Tibial nerve (tissue), 4 donors: ENCODE data around the gene ARHGEF4. TPM values are rescaled to one million over a fixed set of nuclear protein-coding genes. Genes with fewer than 3 reads are reported as not detected.

Experiments used
- DNase-seq, 2 donors: peaks; one replicate each; pipeline ENCODE4 v3.0.0-alpha.2; 2019; ENCODE audit warnings: low spot score in 2 of 2
- H3K27ac ChIP-seq, 4 donors: fragments of 200-600 bp; sonication (generic) in 3 of 4; one replicate each; pipeline ENCODE4 v1.5.1; 2017 to 2019; ENCODE audit warnings: mild to moderate bottlenecking in 1 of 4
- H3K27me3 ChIP-seq, 2 donors: fragments of 200-600 bp; sonication (generic) in 1 of 2; one replicate each; pipeline versions ENCODE4 v1.5.1 to v1.6.0; 2017 to 2019
- H3K36me3 ChIP-seq, 3 donors: fragments of 200-600 bp; sonication (generic); one replicate each; pipeline ENCODE4 v1.5.1; 2018 to 2019
- H3K4me1 ChIP-seq, 4 donors: fragments of 200-600 bp; sonication (generic) in 3 of 4; one replicate each; pipeline ENCODE4 v1.5.1; 2017 to 2019
- H3K4me3 ChIP-seq, 4 donors: fragments of 200-600 bp; sonication (generic) in 3 of 4; one replicate each; pipeline ENCODE4 v1.5.1; 2017 to 2019; ENCODE audit warnings: mild to moderate bottlenecking in 1 of 4, moderate library complexity in 1 of 4
- H3K9me3 ChIP-seq, 4 donors: fragments of 200-600 bp; sonication (generic) in 3 of 4; one replicate each; pipeline ENCODE4 v1.5.1; 2017 to 2019
- EP300 ChIP-seq, 2 donors: sonication (generic); formaldehyde crosslinking; IDR thresholded peaks; one replicate each; pipeline ENCODE4 v1.6.1; 2017; ENCODE audit warnings: antibody characterized with exemption in 2 of 2, mild to moderate bottlenecking in 1 of 2
- POLR2A ChIP-seq, 2 donors: fragments of 450-650 bp; IDR thresholded peaks; one replicate each; pipeline ENCODE4 v1.6.1; 2017; ENCODE audit warnings: antibody characterized with exemption in 2 of 2, mild to moderate bottlenecking in 2 of 2, moderate library complexity in 2 of 2
- WGBS, 2 donors: methylation state at CpG; one replicate each; pipeline ENCODE4 v1.1.5; 2018; 5-methylcytosine and 5-hydroxymethylcytosine counted together
- total RNA-seq, 4 donors: library from RNA; depleted of rRNA; stranded (reverse); fragments of >200 nt; gene quantifications; one replicate each; pipeline ENCODE4 v1.1.0, GENCODE V29; 2016
- TF ChIP-seq, protein P1 (sequence below), 5 experiments: fragments of 200-600 bp in 3 of 5; fragments of 450-650 bp in 2 of 5; sonication (generic) in 3 of 5; IDR thresholded peaks; one replicate each; pipeline ENCODE4 v1.5.1; 2016 to 2019; ENCODE audit warnings: antibody characterized with exemption in 5 of 5, mild to moderate bottlenecking in 3 of 5, moderate library complexity in 2 of 5

ARHGEF4 gene
- total RNA-seq, 4 donors from 2014 or later, result 16.3 to 50.7 (median 23.3) TPM

DNA sequence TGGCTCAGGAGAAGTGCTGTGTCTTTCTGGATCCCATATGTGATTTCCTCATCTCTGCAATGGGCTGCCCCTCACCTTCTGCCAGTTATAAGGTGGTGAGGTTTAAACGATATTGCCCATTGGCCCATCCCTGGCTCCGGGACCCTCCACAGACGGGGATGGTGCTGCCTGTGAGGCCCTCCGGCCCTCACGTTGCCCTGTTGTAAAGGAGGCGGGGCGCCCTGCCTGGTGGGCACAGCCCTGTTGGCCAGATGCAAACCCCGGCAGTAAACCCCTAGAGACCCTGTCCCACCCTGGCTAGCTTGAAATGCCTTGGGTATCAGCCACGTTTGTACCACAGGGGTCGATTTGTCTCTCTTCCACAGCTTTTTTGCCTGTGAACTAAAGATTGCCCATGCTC is 7.4 kb downstream of the ARHGEF4 start:
- TF ChIP-seq, protein P1, sequence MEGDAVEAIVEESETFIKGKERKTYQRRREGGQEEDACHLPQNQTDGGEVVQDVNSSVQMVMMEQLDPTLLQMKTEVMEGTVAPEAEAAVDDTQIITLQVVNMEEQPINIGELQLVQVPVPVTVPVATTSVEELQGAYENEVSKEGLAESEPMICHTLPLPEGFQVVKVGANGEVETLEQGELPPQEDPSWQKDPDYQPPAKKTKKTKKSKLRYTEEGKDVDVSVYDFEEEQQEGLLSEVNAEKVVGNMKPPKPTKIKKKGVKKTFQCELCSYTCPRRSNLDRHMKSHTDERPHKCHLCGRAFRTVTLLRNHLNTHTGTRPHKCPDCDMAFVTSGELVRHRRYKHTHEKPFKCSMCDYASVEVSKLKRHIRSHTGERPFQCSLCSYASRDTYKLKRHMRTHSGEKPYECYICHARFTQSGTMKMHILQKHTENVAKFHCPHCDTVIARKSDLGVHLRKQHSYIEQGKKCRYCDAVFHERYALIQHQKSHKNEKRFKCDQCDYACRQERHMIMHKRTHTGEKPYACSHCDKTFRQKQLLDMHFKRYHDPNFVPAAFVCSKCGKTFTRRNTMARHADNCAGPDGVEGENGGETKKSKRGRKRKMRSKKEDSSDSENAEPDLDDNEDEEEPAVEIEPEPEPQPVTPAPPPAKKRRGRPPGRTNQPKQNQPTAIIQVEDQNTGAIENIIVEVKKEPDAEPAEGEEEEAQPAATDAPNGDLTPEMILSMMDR (IDR thresholded peaks at IDR 0.05), result no peak
- TF ChIP-seq POLR2A (IDR thresholded peaks at IDR 0.05), result no peak
- TF ChIP-seq EP300 (IDR thresholded peaks at IDR 0.05), result no peak
- no peak for DNase-seq
- WGBS, 2 donors, result 72 to 81% methylated on average over 5 to 8 of the region's 10 CpGs
- Histone ChIP-seq H3K9me3 (no peaks in the 10 kb centered on the region), H3K4me3 (no peak overlapping the region), H3K27ac (no peak overlapping the region), H3K36me3 (no peaks in the 10 kb centered on the region), H3K4me1 (no peaks in the 10 kb centered on the region), H3K27me3 (peaks cover 0 to 6% of the 10 kb centered on the region in 2 donors)

DNA sequence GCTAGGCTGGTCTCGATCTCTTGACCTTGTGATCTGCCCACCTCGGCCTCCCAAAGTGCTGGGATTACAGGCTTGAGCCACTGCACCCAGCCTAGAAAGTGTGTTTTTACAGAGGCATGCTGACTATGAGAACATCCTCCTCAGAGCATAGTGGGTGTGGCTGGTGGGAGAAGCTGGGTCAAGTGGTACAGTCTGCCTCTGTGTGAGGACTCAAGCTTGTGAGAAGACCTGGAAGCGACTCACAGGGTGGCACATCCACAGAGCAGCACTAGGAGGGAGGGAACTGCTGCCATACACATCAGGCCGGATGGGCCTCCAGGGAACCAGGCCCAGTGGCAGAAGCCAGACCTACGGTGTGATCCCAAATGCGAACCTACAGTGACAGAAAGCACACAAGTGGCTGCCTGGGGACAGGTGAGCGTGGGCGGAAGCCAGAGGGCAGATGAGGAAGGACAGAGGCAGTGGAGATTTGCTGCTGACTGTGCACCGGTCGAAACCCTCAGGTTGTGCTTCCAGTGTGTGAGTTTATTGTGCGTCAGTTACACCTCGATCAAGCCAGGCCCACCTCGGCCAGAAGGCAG is 8.9 kb downstream of the ARHGEF4 start:
- no peak for DNase-seq
- TF ChIP-seq, protein P1 (IDR thresholded peaks at IDR 0.05), result no peak
- TF ChIP-seq EP300 (IDR thresholded peaks at IDR 0.05), result no peak
- no peak for TF ChIP-seq POLR2A (IDR thresholded peaks at IDR 0.05)

DNA sequence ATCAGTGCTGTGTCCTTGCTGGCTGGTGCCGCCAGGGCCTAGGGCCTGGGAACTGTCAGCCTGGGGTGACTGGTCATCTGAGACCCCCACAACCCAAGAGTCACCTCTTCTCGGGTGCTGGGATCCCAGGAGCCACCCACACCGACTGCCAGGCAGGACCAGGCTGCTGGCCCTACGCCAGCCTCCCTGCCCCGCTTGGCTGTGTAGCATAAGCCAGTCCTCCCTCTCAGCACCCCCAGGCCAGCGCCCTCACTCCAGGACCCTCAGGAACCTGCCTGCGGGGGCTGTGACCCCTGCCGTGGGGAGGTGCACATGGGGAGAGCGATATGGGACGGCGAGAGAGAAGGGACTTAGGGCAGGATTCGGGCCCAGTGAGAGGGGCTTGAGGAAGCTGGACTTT is 9.5 kb downstream of the ARHGEF4 start:
- H3K27me3 ChIP-seq, result no peaks in the 10 kb centered on the region
- TF ChIP-seq, protein P1 (IDR thresholded peaks at IDR 0.05), result no peak
- TF ChIP-seq POLR2A (IDR thresholded peaks at IDR 0.05) (no peak), EP300 (IDR thresholded peaks at IDR 0.05) (no peak)
- whole genome bisulfite sequencing, 2 donors, result 69 to 86% methylated on average over 8 to 12 of the region's 12 CpGs
- no peak overlapping the region for H3K4me3 ChIP-seq
- no peak overlapping the region for H3K27ac ChIP-seq
- no peak for DNase-seq
- H3K4me1 ChIP-seq, result no peaks in the 10 kb centered on the region
- no peaks in the 10 kb centered on the region for H3K9me3 ChIP-seq
- no peaks in the 10 kb centered on the region for H3K36me3 ChIP-seq

More for the DNA sequence above, 8.9 kb downstream of the ARHGEF4 start:
- Histone ChIP-seq H3K4me1 (no peaks in the 10 kb centered on the region), H3K36me3 (no peaks in the 10 kb centered on the region), H3K27me3 (no peaks in the 10 kb centered on the region), H3K9me3 (no peaks in the 10 kb centered on the region), H3K4me3 (no peak overlapping the region), H3K27ac (no peak overlapping the region)
- WGBS, 2 donors, result 93 to 96% methylated on average over 11 to 13 of the region's 13 CpGs

DNA sequence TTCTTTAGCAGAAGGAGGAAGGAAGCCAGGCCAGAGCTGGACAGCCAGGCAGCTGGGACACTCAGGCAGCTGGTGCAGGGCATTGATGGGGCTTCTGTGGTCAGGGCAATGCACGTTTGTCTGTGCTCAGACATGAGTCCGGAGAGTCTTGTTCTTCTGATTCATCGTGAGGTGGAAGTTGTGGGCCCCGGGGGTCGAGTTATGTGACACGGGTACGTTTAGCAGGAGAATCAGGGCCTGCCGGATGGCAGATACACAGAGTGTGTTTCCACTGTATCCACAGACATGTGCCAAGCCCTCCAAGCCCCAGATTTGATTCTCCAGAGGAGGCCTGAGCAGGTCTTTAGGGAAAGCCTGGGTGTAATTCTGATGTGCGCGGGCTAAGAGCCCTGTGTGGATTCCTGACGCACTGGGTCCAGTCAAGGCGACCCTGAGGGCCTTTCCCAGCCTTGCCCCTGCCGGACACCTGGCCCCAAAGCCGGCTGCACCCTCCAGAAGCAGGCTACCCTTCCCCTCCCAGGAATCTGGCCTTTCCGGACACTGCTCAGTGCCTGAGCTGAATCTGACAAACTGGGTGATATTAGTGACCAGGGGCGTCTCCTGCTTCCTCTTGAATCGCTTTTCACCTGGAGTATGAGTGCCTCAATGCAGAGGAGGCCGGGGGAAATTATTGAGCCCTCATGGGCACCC is 10.1 kb downstream of the ARHGEF4 start:
- WGBS, 2 donors, result 74 to 75% methylated on average over 14 to 18 of the region's 18 CpGs
- no peak for TF ChIP-seq EP300 (IDR thresholded peaks at IDR 0.05)
- no peak for TF ChIP-seq POLR2A (IDR thresholded peaks at IDR 0.05)
- TF ChIP-seq, protein P1 (IDR thresholded peaks at IDR 0.05), result no peak
- Histone ChIP-seq H3K27me3 (no peaks in the 10 kb centered on the region), H3K9me3 (no peaks in the 10 kb centered on the region), H3K27ac (no peak overlapping the region), H3K36me3 (no peaks in the 10 kb centered on the region), H3K4me1 (no peaks in the 10 kb centered on the region), H3K4me3 (no peak overlapping the region)
- DNase-seq, result no peak

DNA sequence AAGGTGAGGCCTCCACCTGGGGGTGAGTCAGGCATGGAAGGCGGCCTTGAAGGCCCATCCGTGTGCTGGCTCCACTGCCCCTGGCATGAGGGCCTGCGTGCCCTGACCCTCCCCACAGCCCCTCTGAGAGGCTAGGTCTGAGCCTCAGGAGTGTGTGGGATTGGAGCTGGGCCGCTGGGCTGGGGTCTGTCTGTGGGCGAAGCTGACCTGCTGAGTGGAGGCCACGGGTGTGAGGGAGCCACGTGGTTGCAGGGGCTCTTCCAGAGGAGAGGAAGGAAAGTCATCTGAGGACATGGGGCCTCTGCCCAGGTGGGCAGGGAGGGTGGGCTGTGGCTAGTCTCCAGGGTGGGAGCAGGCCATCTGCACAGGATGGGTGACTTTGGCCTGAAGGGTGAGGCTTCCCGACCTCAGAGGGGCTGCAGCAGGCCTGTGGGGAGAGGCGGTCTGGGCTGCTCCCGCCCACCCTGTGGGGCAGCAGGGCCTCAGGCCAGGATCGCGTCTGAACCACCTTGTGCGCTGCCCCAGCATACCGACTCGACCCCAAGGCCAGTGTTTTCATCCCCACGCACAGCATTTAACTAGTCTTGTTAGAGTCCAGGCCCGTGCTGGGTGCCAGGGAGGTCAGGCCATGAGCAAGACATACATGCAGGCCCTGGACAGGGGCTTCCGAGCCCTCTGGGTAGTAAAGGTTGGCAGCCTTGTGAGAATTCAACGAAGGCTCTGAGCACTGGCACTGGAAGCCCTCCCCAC is 11.2 kb downstream of the ARHGEF4 start:
- Histone ChIP-seq H3K4me1 (no peaks in the 10 kb centered on the region), H3K27ac (no peak overlapping the region), H3K36me3 (no peaks in the 10 kb centered on the region), H3K27me3 (no peaks in the 10 kb centered on the region), H3K4me3 (no peak overlapping the region), H3K9me3 (no peaks in the 10 kb centered on the region)
- WGBS, 2 donors, result 70 to 80% methylated on average over 14 to 19 of the region's 19 CpGs
- no peak for TF ChIP-seq EP300 (IDR thresholded peaks at IDR 0.05)
- no peak for TF ChIP-seq POLR2A (IDR thresholded peaks at IDR 0.05)
- TF ChIP-seq, protein P1 (IDR thresholded peaks at IDR 0.05), result no peak
- DNase-seq, result no peak
